ENCODE measurements around the gene PPP2R2C. TPM values are rescaled to one million over a fixed set of nuclear protein-coding genes. Genes with fewer than 3 reads are reported as not detected.

PPP2R2C gene
- total RNA-seq, 5 donors from 2014 or later (not counting 1 experiment from before 2014, with no cell fraction given): 0.20 TPM; not detected in 4

GRCh38 chr4:6447672-6448171 is 24.7 kb downstream of the PPP2R2C start:
- H3K4me1 Mint-ChIP-seq: peaks cover 0 to 2% (median 0%) of the 10 kb centered on the region in 3 donors
- no peaks in the 10 kb centered on the region for H3K9me3 ChIP-seq
- no peaks in the 10 kb centered on the region for H3K9me3 Mint-ChIP-seq
- 66% methylated on average over 16 of the region's 22 CpGs for WGBS (ENCODE audit: insufficient coverage)
- H3K4me3 ChIP-seq (ENCODE audit: control insufficient read depth in 1 of 2, extremely low read depth in 1 of 2, low read length in 1 of 2): no peak overlapping the region
- no peak overlapping the region for H3K27ac Mint-ChIP-seq
- ChIA-PET CTCF (no interaction called here), POLR2A (no interaction called here)
- peaks cover 0 to 8% of the 10 kb centered on the region in 2 experiments for H3K4me1 ChIP-seq (ENCODE audit: control insufficient read depth in 1 of 2, extremely low read depth in 1 of 2, insufficient read depth in 2 of 2, low read length in 2 of 2)
- no peak overlapping the region for H3K27ac ChIP-seq (ENCODE audit: low read length)
- DNase-seq (no peak), ATAC-seq (replicated peaks in 1 of 4) (no peak)
- H3K36me3 ChIP-seq (ENCODE audit: control insufficient read depth in 2 of 2, extremely low read depth in 1 of 2, insufficient read depth in 1 of 2, low read length in 1 of 2): no peaks in the 10 kb centered on the region
- H3K4me3 Mint-ChIP-seq: no peak overlapping the region
- H3K27me3 ChIP-seq (replicated peaks in 1 of 2; ENCODE audit: control insufficient read depth in 2 of 2, extremely low read depth in 1 of 2, insufficient read depth in 2 of 2, low read length in 1 of 2): peaks cover 0 to 45% of the 10 kb centered on the region in 2 experiments
- peaks cover 15 to 33% of the 10 kb centered on the region in 2 donors for H3K27me3 Mint-ChIP-seq
- no peaks in the 10 kb centered on the region for H3K36me3 Mint-ChIP-seq

GRCh38 chr4:6446538-6447451 is 25.6 kb downstream of the PPP2R2C start:
- DNase-seq (no peak), ATAC-seq (replicated peaks in 1 of 4) (no peak)
- H3K9me3 ChIP-seq: no peaks in the 10 kb centered on the region
- H3K27ac ChIP-seq (ENCODE audit: low read length): no peak overlapping the region
- Mint-ChIP-seq H3K36me3 (no peaks in the 10 kb centered on the region), H3K9me3 (no peaks in the 10 kb centered on the region), H3K27me3 (peaks cover 19 to 38% of the 10 kb centered on the region in 2 donors), H3K4me1 (peaks cover 0 to 2% (median 0%) of the 10 kb centered on the region in 3 donors), H3K27ac (no peak overlapping the region), H3K4me3 (no peak overlapping the region)
- no peaks in the 10 kb centered on the region for H3K36me3 ChIP-seq (ENCODE audit: control insufficient read depth in 2 of 2, extremely low read depth in 1 of 2, insufficient read depth in 1 of 2, low read length in 1 of 2)
- ChIA-PET POLR2A (no interaction called here), CTCF (interaction anchor here in 1 of 2 donors (0.7 kb wide), 1 partner anchor 26 kb away, joined by 3 read pairs; no protein-coding TSS in a partner anchor)
- peaks cover 0 to 8% of the 10 kb centered on the region in 2 experiments for H3K4me1 ChIP-seq (ENCODE audit: control insufficient read depth in 1 of 2, extremely low read depth in 1 of 2, insufficient read depth in 2 of 2, low read length in 2 of 2)
- no peak overlapping the region for H3K4me3 ChIP-seq (ENCODE audit: control insufficient read depth in 1 of 2, extremely low read depth in 1 of 2, low read length in 1 of 2)
- H3K27me3 ChIP-seq (replicated peaks in 1 of 2; ENCODE audit: control insufficient read depth in 2 of 2, extremely low read depth in 1 of 2, insufficient read depth in 2 of 2, low read length in 1 of 2): peaks cover 0 to 44% of the 10 kb centered on the region in 2 experiments
- 69% methylated on average over 9 of the region's 22 CpGs for WGBS (ENCODE audit: insufficient coverage)

- Histone ChIP-seq H3K27me3 (replicated peaks in 1 of 2; ENCODE audit: control insufficient read depth in 2 of 2, extremely low read depth in 1 of 2, insufficient read depth in 2 of 2, low read length in 1 of 2) (peaks cover 0 to 48% of the 10 kb centered on the region in 2 experiments), H3K4me1 (ENCODE audit: control insufficient read depth in 1 of 2, extremely low read depth in 1 of 2, insufficient read depth in 2 of 2, low read length in 2 of 2) (peaks cover 0 to 8% of the 10 kb centered on the region in 2 experiments), H3K27ac (ENCODE audit: low read length) (no peak overlapping the region), H3K4me3 (ENCODE audit: control insufficient read depth in 1 of 2, extremely low read depth in 1 of 2, low read length in 1 of 2) (no peak overlapping the region), H3K36me3 (ENCODE audit: control insufficient read depth in 2 of 2, extremely low read depth in 1 of 2, insufficient read depth in 1 of 2, low read length in 1 of 2) (no peaks in the 10 kb centered on the region), H3K9me3 (no peaks in the 10 kb centered on the region)
- no peak for ATAC-seq (replicated peaks in 1 of 4)
- peaks cover 0 to 2% (median 0%) of the 10 kb centered on the region in 3 donors for H3K4me1 Mint-ChIP-seq
- no peak overlapping the region for H3K27ac Mint-ChIP-seq
- H3K27me3 Mint-ChIP-seq: peaks cover 19 to 40% of the 10 kb centered on the region in 2 donors
- no peak for DNase-seq
- H3K4me3 Mint-ChIP-seq: no peak overlapping the region
- ChIA-PET POLR2A (no interaction called here), CTCF (interaction anchor here in 1 of 2 donors (0.7 kb wide), 1 partner anchor 27 kb away, joined by 3 read pairs; no protein-coding TSS in a partner anchor)
- 79% methylated on average over 14 of the region's 14 CpGs for WGBS (ENCODE audit: insufficient coverage)
- no peaks in the 10 kb centered on the region for H3K36me3 Mint-ChIP-seq
- H3K9me3 Mint-ChIP-seq: no peaks in the 10 kb centered on the region
Observed at GRCh38 chr4:6446130-6446482, 26.3 kb downstream of the PPP2R2C start.

- 80% methylated on average over 3 of the region's 5 CpGs for WGBS (ENCODE audit: insufficient coverage)
- Histone ChIP-seq H3K27me3 (replicated peaks in 1 of 2; ENCODE audit: control insufficient read depth in 2 of 2, extremely low read depth in 1 of 2, insufficient read depth in 2 of 2, low read length in 1 of 2) (peaks cover 0 to 48% of the 10 kb centered on the region in 2 experiments), H3K4me1 (ENCODE audit: control insufficient read depth in 1 of 2, extremely low read depth in 1 of 2, insufficient read depth in 2 of 2, low read length in 2 of 2) (peaks cover 0 to 8% of the 10 kb centered on the region in 2 experiments), H3K27ac (ENCODE audit: low read length) (no peak overlapping the region), H3K36me3 (ENCODE audit: control insufficient read depth in 2 of 2, extremely low read depth in 1 of 2, insufficient read depth in 1 of 2, low read length in 1 of 2) (no peaks in the 10 kb centered on the region), H3K4me3 (ENCODE audit: control insufficient read depth in 1 of 2, extremely low read depth in 1 of 2, low read length in 1 of 2) (no peak overlapping the region), H3K9me3 (no peaks in the 10 kb centered on the region)
- POLR2A ChIA-PET: no interaction called here
- CTCF ChIA-PET: interaction anchor here in 1 of 2 donors (0.7 kb wide), 1 partner anchor 29 kb away, joined by 3 read pairs; no protein-coding TSS in a partner anchor
- Mint-ChIP-seq H3K9me3 (no peaks in the 10 kb centered on the region), H3K36me3 (no peaks in the 10 kb centered on the region), H3K27ac (no peak overlapping the region), H3K27me3 (peaks cover 14 to 40% of the 10 kb centered on the region in 2 donors), H3K4me1 (peaks cover 0 to 2% (median 0%) of the 10 kb centered on the region in 3 donors), H3K4me3 (no peak overlapping the region)
- ATAC-seq (replicated peaks in 1 of 4) (no peak), DNase-seq (no peak)
Observed at GRCh38 chr4:6445403-6446129, 26.8 kb downstream of the PPP2R2C start.

GRCh38 chr4:6444582-6444981 is 27.8 kb downstream of the PPP2R2C start:
- ATAC-seq (replicated peaks in 1 of 4): no peak
- Mint-ChIP-seq H3K4me3 (no peak overlapping the region), H3K36me3 (no peaks in the 10 kb centered on the region), H3K27me3 (peaks cover 20 to 42% of the 10 kb centered on the region in 2 donors), H3K27ac (no peak overlapping the region), H3K4me1 (peaks cover 0 to 2% (median 0%) of the 10 kb centered on the region in 3 donors), H3K9me3 (no peaks in the 10 kb centered on the region)
- H3K4me1 ChIP-seq (ENCODE audit: control insufficient read depth in 1 of 2, extremely low read depth in 1 of 2, insufficient read depth in 2 of 2, low read length in 2 of 2): peaks cover 0 to 8% of the 10 kb centered on the region in 2 experiments
- H3K27ac ChIP-seq (ENCODE audit: low read length): no peak overlapping the region
- no peak for DNase-seq
- CTCF ChIA-PET: no interaction called here
- H3K9me3 ChIP-seq: no peaks in the 10 kb centered on the region
- POLR2A ChIA-PET: no interaction called here
- H3K4me3 ChIP-seq (ENCODE audit: control insufficient read depth in 1 of 2, extremely low read depth in 1 of 2, low read length in 1 of 2): no peak overlapping the region
- H3K27me3 ChIP-seq (replicated peaks in 1 of 2; ENCODE audit: control insufficient read depth in 2 of 2, extremely low read depth in 1 of 2, insufficient read depth in 2 of 2, low read length in 1 of 2): peaks cover 0 to 48% of the 10 kb centered on the region in 2 experiments
- 80% methylated on average over 6 of the region's 6 CpGs for WGBS (ENCODE audit: insufficient coverage)
- H3K36me3 ChIP-seq (ENCODE audit: control insufficient read depth in 2 of 2, extremely low read depth in 1 of 2, insufficient read depth in 1 of 2, low read length in 1 of 2): no peaks in the 10 kb centered on the region
